OCI-LY7 (cell line): Measurements from ENCODE around the gene NEDD4. TPM values are rescaled to one million over a fixed set of nuclear protein-coding genes. Genes with fewer than 3 reads are reported as not detected.

Experiments
- BruUV-seq: library from RNA; stranded (reverse); fragments of 400-500 nt; replicated peaks from 2 replicates; lab custom pipeline; 2021; lab: Mats Ljungman, UMichigan
- CTCF ChIA-PET: fragments of 300-600 bp; sonication (Branson Sonifier 250); formaldehyde crosslinking; loops from one replicate; lab custom pipeline; 2022; ENCODE audit warnings: antibody characterized with exemption; ENCODE audit not compliant: unreplicated experiment; lab: Charles Lee
- POLR2A ChIA-PET: fragments of 300-600 bp; sonication (Branson Sonifier 250); formaldehyde crosslinking; loops from one replicate; lab custom pipeline; 2022; ENCODE audit warnings: antibody characterized with exemption; lab: Charles Lee
- DNase-seq: peaks from one replicate; pipeline ENCODE4 v3.0.0-alpha.2; 2015; ENCODE audit warnings: low spot score
- H2AFZ ChIP-seq: fragments of 200-600 bp; sonication (generic), shearing (Covaris generic); 2 replicates; pipeline ENCODE4 v1.6.1; 2014; ENCODE audit warnings: mild to moderate bottlenecking, antibody characterized with exemption, low read length, moderate library complexity
- H3K27ac ChIP-seq: fragments of 200-600 bp; sonication (generic); 2 replicates; pipeline ENCODE4 v1.5.1; 2014; ENCODE audit warnings: mixed run types, low read depth, mild to moderate bottlenecking, moderate library complexity, low read length, inconsistent platforms; ENCODE audit not compliant: poor library complexity, severe bottlenecking
- H3K36me3 ChIP-seq: fragments of 200-600 bp; sonication (generic); 2 replicates; pipeline ENCODE4 v1.6.1; 2014; ENCODE audit warnings: mild to moderate bottlenecking, antibody characterized with exemption, low read length, moderate library complexity, mixed read lengths; ENCODE audit not compliant: insufficient read depth
- H3K4me1 ChIP-seq: fragments of 200-600 bp; sonication (generic); 2 replicates; pipeline ENCODE4 v1.5.1; 2014; ENCODE audit warnings: mild to moderate bottlenecking, low read length; ENCODE audit not compliant: insufficient read depth, poor library complexity, severe bottlenecking
- H3K4me2 ChIP-seq: fragments of 200-600 bp; sonication (generic); 2 replicates; pipeline ENCODE4 v1.6.1; 2014; ENCODE audit warnings: mild to moderate bottlenecking, low read length
- H3K4me3 ChIP-seq: fragments of 200-600 bp; sonication (generic); 2 replicates; pipeline ENCODE4 v1.5.1; 2014; ENCODE audit warnings: mild to moderate bottlenecking, low read depth, low read length; ENCODE audit not compliant: poor library complexity, severe bottlenecking
- H3K79me2 ChIP-seq: fragments of 200-600 bp; sonication (generic); 2 replicates; pipeline ENCODE4 v1.6.1; 2016; ENCODE audit warnings: low read depth, mild to moderate bottlenecking, low read length, moderate library complexity, mixed read lengths; ENCODE audit not compliant: insufficient read depth
- H3K9me2 ChIP-seq: fragments of 200-600 bp; sonication (generic); 2 replicates; pipeline ENCODE4 v1.6.1; 2016; ENCODE audit warnings: mild to moderate bottlenecking, low read length, mixed read lengths; ENCODE audit not compliant: insufficient read depth
- H3K9me3 ChIP-seq: fragments of 200-600 bp; sonication (generic); 2 replicates; pipeline ENCODE4 v1.6.1; 2014; ENCODE audit warnings: mild to moderate bottlenecking, mixed run types, low read length, mixed read lengths
- H4K20me1 ChIP-seq: fragments of 200-600 bp; sonication (generic); 2 replicates; pipeline ENCODE4 v1.6.1; 2014; ENCODE audit warnings: mild to moderate bottlenecking, antibody characterized with exemption, low read length, moderate library complexity, mixed read lengths; ENCODE audit not compliant: insufficient read depth
- CTCF ChIP-seq: fragments of 200-600 bp; sonication (generic); conservative IDR thresholded peaks from 2 replicates; pipeline ENCODE4 v1.5.1; 2014; ENCODE audit warnings: mild to moderate bottlenecking, antibody characterized with exemption, low read length, moderate library complexity, mixed read lengths
- EZH2phosphoT487 ChIP-seq: fragments of 200-600 bp; sonication (generic); IDR thresholded peaks from 2 replicates; pipeline ENCODE4 v1.6.1; 2018; ENCODE audit warnings: low read depth, borderline replicate concordance, mild to moderate bottlenecking, mixed run types, antibody characterized with exemption, low read length, moderate library complexity, mixed read lengths
- intact Hi-C: fragments of 100-400 bp; cut with micrococcal nuclease; formaldehyde crosslinking; loops from one replicate; pipeline ENCODE4 v1.10.0; 2022; ENCODE audit not compliant: unreplicated experiment
- total RNA-seq, 2 experiments: library from RNA; depleted of rRNA in 1 of 2; stranded (reverse); fragments of >200 nt in 1 of 2; shearing (Covaris generic) in 1 of 2; gene quantifications; 2 replicates each; pipeline ENCODE4 v1.2.3, GENCODE V29; 2014 to 2022

Gene NEDD4
- total RNA-seq, 2 experiments from 2014 or later, result 4.8 to 12.7 TPM

GRCh38 chr15:55873024-55873720, 120.2 kb downstream of the NEDD4 start:
- Histone ChIP-seq H2AFZ (no peak overlapping the region), H4K20me1 (no peaks in the 10 kb centered on the region), H3K9me3 (no peaks in the 10 kb centered on the region), H3K4me3 (no peak overlapping the region), H3K27ac (no peak overlapping the region), H3K79me2 (no peaks in the 10 kb centered on the region), H3K4me1 (no peaks in the 10 kb centered on the region), H3K36me3 (no peaks in the 10 kb centered on the region), H3K9me2 (no peaks in the 10 kb centered on the region), H3K4me2 (no peak overlapping the region)
- POLR2A ChIA-PET, result no interaction called here
- intact Hi-C loops, result no loop called here
- TF ChIP-seq EZH2phosphoT487, result no peak
- no peak for TF ChIP-seq CTCF
- no peak for DNase-seq
- CTCF ChIA-PET, result no interaction called here
- no TSS peak for BruUV-seq

GRCh38 chr15:55872471-55872870, 120.9 kb downstream of the NEDD4 start:
- H3K27ac ChIP-seq, result no peak overlapping the region
- H3K4me2 ChIP-seq, result no peak overlapping the region
- DNase-seq, result no peak
- no peaks in the 10 kb centered on the region for H3K9me3 ChIP-seq
- H3K36me3 ChIP-seq, result no peaks in the 10 kb centered on the region
- H2AFZ ChIP-seq, result no peak overlapping the region
- ChIA-PET CTCF (no interaction called here), POLR2A (no interaction called here)
- H4K20me1 ChIP-seq, result no peaks in the 10 kb centered on the region
- intact Hi-C loops, result no loop called here
- no peak overlapping the region for H3K4me3 ChIP-seq
- H3K9me2 ChIP-seq, result no peaks in the 10 kb centered on the region
- BruUV-seq, result no TSS peak
- no peaks in the 10 kb centered on the region for H3K4me1 ChIP-seq
- TF ChIP-seq CTCF, result no peak
- no peak for TF ChIP-seq EZH2phosphoT487
- H3K79me2 ChIP-seq, result no peaks in the 10 kb centered on the region

- ChIA-PET POLR2A (no interaction called here), CTCF (no interaction called here)
- Histone ChIP-seq H3K9me2 (no peaks in the 10 kb centered on the region), H3K4me1 (no peaks in the 10 kb centered on the region), H4K20me1 (no peaks in the 10 kb centered on the region), H3K4me2 (no peak overlapping the region), H2AFZ (no peak overlapping the region), H3K79me2 (no peaks in the 10 kb centered on the region), H3K9me3 (no peaks in the 10 kb centered on the region), H3K36me3 (no peaks in the 10 kb centered on the region), H3K4me3 (no peak overlapping the region), H3K27ac (no peak overlapping the region)
- intact Hi-C loops, result no loop called here
- no peak for DNase-seq
- no TSS peak for BruUV-seq
- TF ChIP-seq EZH2phosphoT487, result no peak
- TF ChIP-seq CTCF, result no peak
Observed at GRCh38 chr15:55869660-55870059, 123.8 kb downstream of the NEDD4 start.
